MM.1S (cell line): ENCODE results near the gene ATP6V1B1.

Source experiments
- CTCF ChIP-seq: fragments of 300-600 bp; sonication (generic); IDR thresholded peaks from 2 replicates; pipeline ENCODE4 v1.5.1; 2016; ENCODE audit warnings: antibody characterized with exemption, low read length, mixed read lengths
- EZH2 ChIP-seq: fragments of 300-600 bp; sonication (generic); optimal IDR thresholded peaks from 2 replicates; pipeline ENCODE3; 2017; ENCODE audit warnings: low read depth, mild to moderate bottlenecking, antibody characterized with exemption, low read length, mixed read lengths
- EZH2phosphoT487 ChIP-seq: fragments of 300-600 bp; sonication (generic); IDR thresholded peaks from 2 replicates; pipeline ENCODE4 v1.6.1; 2018; ENCODE audit warnings: antibody characterized with exemption, low read length

- TF ChIP-seq CTCF, result no peak
- TF ChIP-seq EZH2phosphoT487, result no peak
- no peak for TF ChIP-seq EZH2
Observed at GRCh38 chr2:70957798-70958197, 22.1 kb downstream of the ATP6V1B1 start.
